GM12801 (cell line): ENCODE data around the gene MT4.

Source experiments
- TF ChIP-seq, protein P1 (sequence below): IDR thresholded peaks from one replicate; pipeline ENCODE4 v1.5.1; 2011; ENCODE audit warnings: control low read depth; ENCODE audit not compliant: insufficient read length; ENCODE audit errors: extremely low read depth

Gene MT4

GRCh38 chr16:56564793-56565477, at the start of gene MT4:
TSS of gene MT4 (plus strand) at chr16:56565073. CDS start at chr16:56565129, 56 bp downstream.
- TF ChIP-seq, protein P1, sequence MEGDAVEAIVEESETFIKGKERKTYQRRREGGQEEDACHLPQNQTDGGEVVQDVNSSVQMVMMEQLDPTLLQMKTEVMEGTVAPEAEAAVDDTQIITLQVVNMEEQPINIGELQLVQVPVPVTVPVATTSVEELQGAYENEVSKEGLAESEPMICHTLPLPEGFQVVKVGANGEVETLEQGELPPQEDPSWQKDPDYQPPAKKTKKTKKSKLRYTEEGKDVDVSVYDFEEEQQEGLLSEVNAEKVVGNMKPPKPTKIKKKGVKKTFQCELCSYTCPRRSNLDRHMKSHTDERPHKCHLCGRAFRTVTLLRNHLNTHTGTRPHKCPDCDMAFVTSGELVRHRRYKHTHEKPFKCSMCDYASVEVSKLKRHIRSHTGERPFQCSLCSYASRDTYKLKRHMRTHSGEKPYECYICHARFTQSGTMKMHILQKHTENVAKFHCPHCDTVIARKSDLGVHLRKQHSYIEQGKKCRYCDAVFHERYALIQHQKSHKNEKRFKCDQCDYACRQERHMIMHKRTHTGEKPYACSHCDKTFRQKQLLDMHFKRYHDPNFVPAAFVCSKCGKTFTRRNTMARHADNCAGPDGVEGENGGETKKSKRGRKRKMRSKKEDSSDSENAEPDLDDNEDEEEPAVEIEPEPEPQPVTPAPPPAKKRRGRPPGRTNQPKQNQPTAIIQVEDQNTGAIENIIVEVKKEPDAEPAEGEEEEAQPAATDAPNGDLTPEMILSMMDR, result no peak

DNA sequence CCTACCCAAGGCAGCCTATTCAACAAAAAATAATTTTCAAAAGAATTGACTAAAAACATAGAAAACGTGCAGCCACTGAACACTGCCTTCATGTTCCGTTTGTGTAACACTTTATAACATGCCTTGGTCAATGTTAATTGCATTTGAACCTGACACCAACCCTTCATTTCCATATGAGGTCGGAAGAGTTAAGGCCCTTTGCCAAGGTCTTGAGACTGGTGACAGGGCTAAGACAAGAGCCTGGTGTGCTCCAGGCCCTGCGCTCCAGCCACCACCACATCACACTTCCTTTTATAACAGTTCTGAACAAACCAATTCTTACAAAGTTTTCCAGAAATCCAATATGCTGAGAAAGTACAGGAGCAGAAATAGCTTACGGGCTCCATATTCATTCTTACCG, 49.2 kb upstream of the MT4 start:
- TF ChIP-seq, protein P1, result no peak

DNA sequence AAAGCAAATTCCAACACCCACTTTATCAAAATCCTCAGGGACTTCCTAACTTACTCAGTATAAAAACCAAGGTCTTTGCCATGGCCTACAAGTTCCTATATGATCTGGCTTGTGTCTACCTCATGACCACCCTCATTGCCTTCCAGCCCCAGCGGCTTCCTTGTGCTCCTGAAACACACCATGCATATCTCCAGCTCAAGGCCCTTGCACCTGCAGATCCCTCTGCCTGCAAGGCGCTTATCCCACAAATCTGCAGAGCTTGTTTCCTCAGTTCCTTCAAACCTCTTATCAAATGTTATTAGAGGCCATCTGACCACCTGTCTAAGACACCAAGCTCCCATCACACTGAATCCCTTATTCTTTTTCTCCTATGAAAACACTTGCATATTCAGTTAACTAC, 47.7 kb upstream of the MT4 start:
- TF ChIP-seq, protein P1, result no peak

GRCh38 chr16:56518425-56518824, 46.4 kb upstream of the MT4 start:
- TF ChIP-seq, protein P1, result no peak

DNA sequence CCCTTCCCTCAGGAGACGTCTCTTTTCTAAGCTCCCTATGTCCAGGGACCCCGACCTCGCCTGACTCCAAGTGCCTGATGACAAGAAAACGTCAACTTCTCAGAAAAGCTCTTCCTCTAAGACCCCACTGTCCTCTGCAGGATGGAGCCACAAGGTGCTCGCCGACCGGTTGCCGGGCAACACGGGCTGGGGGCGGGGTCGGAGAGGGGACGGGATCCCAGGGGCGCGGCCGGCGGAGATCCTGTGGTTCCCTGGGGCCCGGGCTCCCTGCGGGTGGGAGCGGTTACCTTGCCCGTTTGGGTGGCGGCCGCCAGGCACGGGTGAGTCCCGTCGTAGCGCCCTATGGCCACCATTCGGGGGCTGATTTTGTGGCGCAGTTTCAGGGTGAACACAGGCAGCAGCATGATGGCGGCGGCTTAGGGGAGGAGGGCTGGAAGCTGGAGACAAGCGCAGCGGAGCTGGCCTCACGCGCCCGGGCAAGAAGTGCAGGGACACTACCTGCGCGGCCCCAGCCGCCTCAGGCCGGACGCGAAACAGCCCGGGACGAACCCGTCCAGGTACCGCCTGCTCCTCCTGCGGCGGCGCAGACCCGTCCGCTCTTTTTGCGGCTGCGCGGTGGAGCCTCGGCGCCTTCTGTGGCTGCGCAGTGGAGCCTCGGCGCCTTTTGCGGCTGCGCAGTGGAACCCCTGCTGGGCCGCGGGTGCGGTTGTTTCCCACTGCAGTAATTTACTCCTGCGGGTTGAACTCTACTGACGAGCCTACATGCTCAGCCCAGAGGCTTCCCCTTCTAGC, 45.2 kb upstream of the MT4 start, which contains the start of gene BBS2:
Gene BBS2, minus strand, starts transcription at position 566 of the 792 bp plus-strand sequence. Its CDS starts 162 bp downstream, at position 404.
- TF ChIP-seq, protein P1, result no peak

- TF ChIP-seq, protein P1, result no peak
Measured at GRCh38 chr16:56520251-56520577, 44.7 kb upstream of the MT4 start.

- TF ChIP-seq, protein P1, result no peak
Measured at GRCh38 chr16:56525236-56525635, 39.6 kb upstream of the MT4 start.
